ENCODE results near the gene ZNF148. TPM values are rescaled to one million over a fixed set of nuclear protein-coding genes. Genes with fewer than 3 reads are reported as not detected.

ZNF148 gene
- total RNA-seq, 4 donors from 2014 or later: 32.4 to 50.7 (median 39.4) TPM

GRCh38 chr3:125313060-125313635 is 62.0 kb downstream of the ZNF148 start:
- Histone ChIP-seq H3K4me1 (no peaks in the 10 kb centered on the region), H3K9me3 (no peaks in the 10 kb centered on the region), H3K4me3 (no peak overlapping the region), H3K27me3 (no peaks in the 10 kb centered on the region), H3K36me3 (peaks cover 0 to 28% of the 10 kb centered on the region in 2 donors), H3K27ac (no peak overlapping the region)
- WGBS, 2 donors (ENCODE audit: low coverage in 1 of 2): 87 to 90% methylated on average over 6 of the region's 6 CpGs
- TF ChIP-seq CTCF (IDR thresholded peaks at IDR 0.05): no peak
- no peak for TF ChIP-seq POLR2A (IDR thresholded peaks at IDR 0.05)
- no peak for TF ChIP-seq EP300 (IDR thresholded peaks at IDR 0.05)
- no peak for TF ChIP-seq POLR2AphosphoS5 (IDR thresholded peaks at IDR 0.05)
- no peak for ATAC-seq

- Histone ChIP-seq H3K4me1 (no peaks in the 10 kb centered on the region), H3K9me3 (no peaks in the 10 kb centered on the region), H3K4me3 (peak overlapping the region in 1 of 2 donors; percentile 14), H3K27ac (no peak overlapping the region), H3K27me3 (no peaks in the 10 kb centered on the region), H3K36me3 (peaks cover 0 to 28% of the 10 kb centered on the region in 2 donors)
- no peak for ATAC-seq
- WGBS, 2 donors (ENCODE audit: low coverage in 1 of 2): 68 to 80% methylated on average over 3 to 5 of the region's 5 CpGs
- no peak for TF ChIP-seq EP300 (IDR thresholded peaks at IDR 0.05)
- TF ChIP-seq POLR2A (IDR thresholded peaks at IDR 0.05): no peak
- TF ChIP-seq POLR2AphosphoS5 (IDR thresholded peaks at IDR 0.05): no peak
Observed at GRCh38 chr3:125310623-125311081, 64.5 kb downstream of the ZNF148 start.

GRCh38 chr3:125309476-125309875 is 65.6 kb downstream of the ZNF148 start:
- no peaks in the 10 kb centered on the region for H3K4me1 ChIP-seq
- no peak overlapping the region for H3K4me3 ChIP-seq
- 90 to 91% methylated on average over 4 to 9 of the region's 9 CpGs for WGBS, 2 donors (ENCODE audit: low coverage in 1 of 2)
- H3K27ac ChIP-seq: no peak overlapping the region
- no peaks in the 10 kb centered on the region for H3K9me3 ChIP-seq
- ATAC-seq: no peak
- no peaks in the 10 kb centered on the region for H3K27me3 ChIP-seq
- H3K36me3 ChIP-seq: peaks cover 0 to 24% of the 10 kb centered on the region in 2 donors
- TF ChIP-seq EP300 (IDR thresholded peaks at IDR 0.05): no peak
- TF ChIP-seq CTCF (IDR thresholded peaks at IDR 0.05): no peak
- TF ChIP-seq POLR2AphosphoS5 (IDR thresholded peaks at IDR 0.05): no peak

- TF ChIP-seq POLR2A (IDR thresholded peaks at IDR 0.05) (no peak), CTCF (IDR thresholded peaks at IDR 0.05) (no peak), POLR2AphosphoS5 (IDR thresholded peaks at IDR 0.05) (no peak), EP300 (IDR thresholded peaks at IDR 0.05) (no peak)
- H3K4me3 ChIP-seq: no peak overlapping the region
- H3K9me3 ChIP-seq: no peaks in the 10 kb centered on the region
- no peaks in the 10 kb centered on the region for H3K27me3 ChIP-seq
- peaks cover 0 to 14% of the 10 kb centered on the region in 2 donors for H3K36me3 ChIP-seq
- peaks cover 0 to 8% (median 0%) of the 10 kb centered on the region in 3 donors for H3K4me1 ChIP-seq
- ATAC-seq: no peak
- H3K27ac ChIP-seq: no peak overlapping the region
Observed at GRCh38 chr3:125306620-125307019, 68.5 kb downstream of the ZNF148 start.

GRCh38 chr3:125302932-125303331 is 72.2 kb downstream of the ZNF148 start:
- Histone ChIP-seq H3K4me1 (peaks cover 0 to 15% (median 0%) of the 10 kb centered on the region in 3 donors), H3K4me3 (no peak overlapping the region), H3K9me3 (no peaks in the 10 kb centered on the region), H3K36me3 (peaks cover 0 to 4% of the 10 kb centered on the region in 2 donors), H3K27me3 (no peaks in the 10 kb centered on the region), H3K27ac (no peak overlapping the region)
- no peak for TF ChIP-seq CTCF (IDR thresholded peaks at IDR 0.05)
- no peak for TF ChIP-seq EP300 (IDR thresholded peaks at IDR 0.05)
- no peak for TF ChIP-seq POLR2AphosphoS5 (IDR thresholded peaks at IDR 0.05)
- 84 to 93% methylated on average over 3 of the region's 3 CpGs for WGBS, 2 donors (ENCODE audit: low coverage in 1 of 2)
- ATAC-seq: no peak
